ENCODE measurements around the gene WWOX. TPM values are rescaled to one million over a fixed set of nuclear protein-coding genes. Genes with fewer than 3 reads are reported as not detected.

Gene WWOX
- total and polyA plus RNA-seq, 2 of the 8 experiments (the other 6 are each of a cell fraction or from before 2014, with no cell fraction given) = 5.4 to 16.7 TPM

GRCh38 chr16:78744796-78745107 lies 645.3 kb downstream of the WWOX start:
- FAIRE-seq = no peak
- TF ChIP-seq CHD7 (IDR thresholded peaks at IDR 0.05; ENCODE audit: insufficient replicate concordance, low read length) = no peak

More at GRCh38 chr16:78744796-78745107, 645.3 kb downstream of the WWOX start:
- H2AK5ac ChIP-seq (ENCODE audit: low read depth, low read length) = no peak overlapping the region
- H3K23me2 ChIP-seq (ENCODE audit: low read depth, low read length) = no peaks in the 10 kb centered on the region
- no peak overlapping the region for H3K23ac ChIP-seq (ENCODE audit: insufficient read length)
- ChIA-PET POLR2A (ENCODE audit: partially characterized antibody) (no interaction called here), CTCF (ENCODE audit: partially characterized antibody) (interaction anchor here (0.7 to 1.5 kb wide), 2 partner anchors 17 to 162 kb away, joined by 3 to 7 read pairs; no protein-coding TSS in a partner anchor)
- no peak overlapping the region for H3K4ac ChIP-seq (replicated peaks; ENCODE audit: insufficient read length, low read depth, low read length)
- H3K36me3 ChIP-seq (ENCODE audit: control insufficient read depth in 2 of 4, insufficient read depth in 4 of 4, low read length in 3 of 4) = no peaks in the 10 kb centered on the region
- H2BK5ac ChIP-seq (ENCODE audit: low read depth, low read length) = no peak overlapping the region
- no peak overlapping the region for H2BK15ac ChIP-seq (ENCODE audit: low read length)
- H3K4me3 ChIP-seq (ENCODE audit: extremely low read depth in 1 of 4, insufficient read depth in 2 of 4, low read depth in 3 of 4, low read length in 4 of 4) = no peak overlapping the region
- no peak overlapping the region for H3K18ac ChIP-seq (ENCODE audit: extremely low read depth, low read length)
- no peaks in the 10 kb centered on the region for H3K27me3 ChIP-seq (replicated peaks in 1 of 4; ENCODE audit: control insufficient read depth in 3 of 4, extremely low read depth in 1 of 4, insufficient read depth in 3 of 4, low read length in 3 of 4)
- no peak overlapping the region for H2BK12ac ChIP-seq (ENCODE audit: low read depth, low read length)
- WGBS, 2 experiments (ENCODE audit: extremely low coverage in 1 of 2, insufficient coverage in 1 of 2, insufficient read length in 1 of 2, insufficient replicate concordance in 2 of 2, low coverage in 1 of 2, low lambda C conversion rate in 2 of 2, missing lambda C conversion rate in 1 of 2) = 83% methylated on average over 3 of the region's 3 CpGs; no CpG with 5 or more reads in 1 of the 2 experiments
- H2BK120ac ChIP-seq (replicated peaks; ENCODE audit: low read depth, low read length) = no peak overlapping the region
- no peaks in the 10 kb centered on the region for H3K9me3 ChIP-seq (ENCODE audit: insufficient read depth in 2 of 2, low read depth in 1 of 2, low read length in 1 of 2)
- H3K9ac ChIP-seq (replicated peaks in 1 of 4; ENCODE audit: extremely low read depth in 1 of 4, low read depth in 3 of 4, low read length in 3 of 4) = no peak overlapping the region
- no peak overlapping the region for H3K27ac ChIP-seq (ENCODE audit: low read depth, low read length)
- no peaks in the 10 kb centered on the region for H3K79me1 ChIP-seq (ENCODE audit: low read depth, low read length)
- no peak for DNase-seq (ENCODE audit: low read depth in 1 of 2, low spot score in 2 of 2)
- peaks cover 0 to 3% of the 10 kb centered on the region in 2 experiments for H4K20me1 ChIP-seq (replicated peaks in 1 of 2; ENCODE audit: control insufficient read depth in 1 of 2, insufficient read depth in 2 of 2, low read length in 2 of 2)
- H4K8ac ChIP-seq (ENCODE audit: extremely low read depth, insufficient read depth, low read length) = no peak overlapping the region
- H3K79me2 ChIP-seq (ENCODE audit: control insufficient read depth in 1 of 2, insufficient read depth in 2 of 2, low read length in 2 of 2) = no peaks in the 10 kb centered on the region
- H2AFZ ChIP-seq (ENCODE audit: low read length) = no peak overlapping the region
- no peak overlapping the region for H4K91ac ChIP-seq (replicated peaks; ENCODE audit: insufficient read length, low read length)
- H3K56ac ChIP-seq (replicated peaks; ENCODE audit: insufficient read length, low read depth, low read length) = no peak overlapping the region
- H2BK20ac ChIP-seq (ENCODE audit: low read length) = no peak overlapping the region
- no peak overlapping the region for H4K5ac ChIP-seq (ENCODE audit: insufficient read length, low read depth, low read length)
- no peak overlapping the region for H3K14ac ChIP-seq (ENCODE audit: insufficient read length)
- H3K4me1 ChIP-seq (replicated peaks in 1 of 4; ENCODE audit: control insufficient read depth in 3 of 4, insufficient read depth in 4 of 4, low read length in 3 of 4) = peaks cover 0 to 5% (median 3%) of the 10 kb centered on the region in 4 experiments; a peak in 4 of 7 replicates
- H3K4me2 ChIP-seq (ENCODE audit: insufficient read depth in 1 of 2, low read depth in 2 of 2, low read length in 2 of 2) = no peak overlapping the region

Data from H1 (cell line).